ENCODE results near the gene PPP1R9A. TPM values are rescaled to one million over a fixed set of nuclear protein-coding genes. Genes with fewer than 3 reads are reported as not detected.

PPP1R9A gene
- under 1 TPM in 1 of 2 experiments, not detected in 1; 0.02 TPM for total RNA-seq
- polyA plus RNA-seq: not detected

GRCh38 chr7:94907026-94907810, at the start of gene PPP1R9A:
TSS of gene PPP1R9A (plus strand) at chr7:94907594. CDS start at chr7:94910114, 2,520 bp downstream.
- no peak for DNase-seq
- peaks cover 2 to 9% (median 4%) of the 10 kb centered on the region in 3 donors for H3K4me1 Mint-ChIP-seq
- no peak within 1 kb of the TSS for H3K27ac Mint-ChIP-seq
- Histone ChIP-seq H3K27ac (ENCODE audit: low read depth, low read length) (no peak within 1 kb of the TSS), H3K36me3 (ENCODE audit: insufficient read depth, low read length) (no peaks in the 10 kb centered on the region), H3K9me3 (ENCODE audit: low read length) (no peaks in the 10 kb centered on the region), H3K4me1 (ENCODE audit: insufficient read depth, low read length) (no peaks in the 10 kb centered on the region), H3K27me3 (ENCODE audit: insufficient read depth, low read length, poor library complexity, severe bottlenecking) (no peaks in the 10 kb centered on the region), H3K4me3 (ENCODE audit: low read length) (no peak within 1 kb of the TSS)
- H3K36me3 Mint-ChIP-seq: no peaks in the 10 kb centered on the region
- H3K27me3 Mint-ChIP-seq: peaks cover 30 to 48% of the 10 kb centered on the region in 2 donors
- CTCF ChIA-PET: no interaction called here
- peak within 1 kb of the TSS in 1 of 7 donors; percentile 34 for H3K4me3 Mint-ChIP-seq
- H3K9me3 Mint-ChIP-seq: peaks cover 0 to 3% (median 0%) of the 10 kb centered on the region in 5 donors
- POLR2A ChIA-PET: no interaction called here

- ChIA-PET CTCF (no interaction called here), POLR2A (no interaction called here)
- H3K36me3 ChIP-seq (ENCODE audit: insufficient read depth, low read length): no peaks in the 10 kb centered on the region
- H3K9me3 Mint-ChIP-seq: peaks cover 0 to 2% (median 0%) of the 10 kb centered on the region in 5 donors
- no peaks in the 10 kb centered on the region for H3K4me1 ChIP-seq (ENCODE audit: insufficient read depth, low read length)
- no peaks in the 10 kb centered on the region for H3K27me3 ChIP-seq (ENCODE audit: insufficient read depth, low read length, poor library complexity, severe bottlenecking)
- peaks cover 0 to 3% of the 10 kb centered on the region in 2 donors for H3K27me3 Mint-ChIP-seq
- no peak overlapping the region for H3K4me3 Mint-ChIP-seq
- no peak overlapping the region for H3K27ac ChIP-seq (ENCODE audit: low read depth, low read length)
- H3K4me3 ChIP-seq (ENCODE audit: low read length): no peak overlapping the region
- no peak overlapping the region for H3K27ac Mint-ChIP-seq
- no peak for DNase-seq
- H3K4me1 Mint-ChIP-seq: no peaks in the 10 kb centered on the region
- H3K36me3 Mint-ChIP-seq: no peaks in the 10 kb centered on the region
- H3K9me3 ChIP-seq (ENCODE audit: low read length): no peaks in the 10 kb centered on the region
Observed at GRCh38 chr7:94871132-94871531, 36.3 kb upstream of the PPP1R9A start.

- ChIA-PET POLR2A (no interaction called here), CTCF (no interaction called here)
- Mint-ChIP-seq H3K4me1 (no peaks in the 10 kb centered on the region), H3K36me3 (no peaks in the 10 kb centered on the region), H3K4me3 (no peak overlapping the region), H3K27me3 (peaks cover 0 to 3% of the 10 kb centered on the region in 2 donors), H3K9me3 (peaks cover 5 to 12% (median 8%) of the 10 kb centered on the region in 5 donors), H3K27ac (no peak overlapping the region)
- Histone ChIP-seq H3K9me3 (ENCODE audit: low read length) (no peaks in the 10 kb centered on the region), H3K27ac (ENCODE audit: low read depth, low read length) (no peak overlapping the region), H3K36me3 (ENCODE audit: insufficient read depth, low read length) (no peaks in the 10 kb centered on the region), H3K27me3 (ENCODE audit: insufficient read depth, low read length, poor library complexity, severe bottlenecking) (no peaks in the 10 kb centered on the region), H3K4me3 (ENCODE audit: low read length) (no peak overlapping the region), H3K4me1 (ENCODE audit: insufficient read depth, low read length) (no peaks in the 10 kb centered on the region)
- DNase-seq: no peak
Observed at GRCh38 chr7:94873239-94873638, 34.2 kb upstream of the PPP1R9A start.

- H3K9me3 ChIP-seq (ENCODE audit: low read length): no peaks in the 10 kb centered on the region
- H3K4me3 ChIP-seq (ENCODE audit: low read length): no peak overlapping the region
- CTCF ChIA-PET: no interaction called here
- H3K27ac Mint-ChIP-seq: peak overlapping the region in 1 of 8 donors; percentile 34
- no peaks in the 10 kb centered on the region for H3K4me1 ChIP-seq (ENCODE audit: insufficient read depth, low read length)
- H3K9me3 Mint-ChIP-seq: peaks cover 6 to 15% (median 12%) of the 10 kb centered on the region in 5 donors
- peaks cover 0 to 3% of the 10 kb centered on the region in 2 donors for H3K27me3 Mint-ChIP-seq
- no peak for DNase-seq
- H3K4me1 Mint-ChIP-seq: no peaks in the 10 kb centered on the region
- no peaks in the 10 kb centered on the region for H3K36me3 Mint-ChIP-seq
- no peak overlapping the region for H3K4me3 Mint-ChIP-seq
- no peak overlapping the region for H3K27ac ChIP-seq (ENCODE audit: low read depth, low read length)
- H3K36me3 ChIP-seq (ENCODE audit: insufficient read depth, low read length): no peaks in the 10 kb centered on the region
- H3K27me3 ChIP-seq (ENCODE audit: insufficient read depth, low read length, poor library complexity, severe bottlenecking): no peaks in the 10 kb centered on the region
- POLR2A ChIA-PET: no interaction called here
Observed at GRCh38 chr7:94874036-94874785, 33.2 kb upstream of the PPP1R9A start.

GRCh38 chr7:94875201-94875600, 32.2 kb upstream of the PPP1R9A start:
- Histone ChIP-seq H3K27ac (ENCODE audit: low read depth, low read length) (no peak overlapping the region), H3K4me1 (ENCODE audit: insufficient read depth, low read length) (no peaks in the 10 kb centered on the region), H3K9me3 (ENCODE audit: low read length) (no peaks in the 10 kb centered on the region), H3K4me3 (ENCODE audit: low read length) (no peak overlapping the region), H3K36me3 (ENCODE audit: insufficient read depth, low read length) (no peaks in the 10 kb centered on the region), H3K27me3 (ENCODE audit: insufficient read depth, low read length, poor library complexity, severe bottlenecking) (no peaks in the 10 kb centered on the region)
- ChIA-PET POLR2A (no interaction called here), CTCF (no interaction called here)
- no peaks in the 10 kb centered on the region for H3K36me3 Mint-ChIP-seq
- no peaks in the 10 kb centered on the region for H3K4me1 Mint-ChIP-seq
- no peak overlapping the region for H3K4me3 Mint-ChIP-seq
- H3K27me3 Mint-ChIP-seq: peaks cover 2 to 3% of the 10 kb centered on the region in 2 donors
- H3K9me3 Mint-ChIP-seq: peaks cover 7 to 16% (median 12%) of the 10 kb centered on the region in 5 donors
- no peak for DNase-seq
- no peak overlapping the region for H3K27ac Mint-ChIP-seq

GRCh38 chr7:94877731-94878670, 29.4 kb upstream of the PPP1R9A start:
- DNase-seq: no peak
- H3K4me1 ChIP-seq (ENCODE audit: insufficient read depth, low read length): no peaks in the 10 kb centered on the region
- H3K36me3 Mint-ChIP-seq: no peaks in the 10 kb centered on the region
- no peaks in the 10 kb centered on the region for H3K27me3 ChIP-seq (ENCODE audit: insufficient read depth, low read length, poor library complexity, severe bottlenecking)
- H3K27me3 Mint-ChIP-seq: peaks cover 2 to 3% of the 10 kb centered on the region in 2 donors
- no peaks in the 10 kb centered on the region for H3K4me1 Mint-ChIP-seq
- no peaks in the 10 kb centered on the region for H3K36me3 ChIP-seq (ENCODE audit: insufficient read depth, low read length)
- H3K27ac ChIP-seq (ENCODE audit: low read depth, low read length): no peak overlapping the region
- CTCF ChIA-PET: no interaction called here
- H3K4me3 ChIP-seq (ENCODE audit: low read length): no peak overlapping the region
- H3K9me3 Mint-ChIP-seq: peaks cover 7 to 16% (median 12%) of the 10 kb centered on the region in 5 donors
- POLR2A ChIA-PET: no interaction called here
- H3K4me3 Mint-ChIP-seq: no peak overlapping the region
- H3K9me3 ChIP-seq (ENCODE audit: low read length): no peaks in the 10 kb centered on the region
- H3K27ac Mint-ChIP-seq: no peak overlapping the region

- peaks cover 4 to 9% (median 6%) of the 10 kb centered on the region in 5 donors for H3K9me3 Mint-ChIP-seq
- no peaks in the 10 kb centered on the region for H3K9me3 ChIP-seq (ENCODE audit: low read length)
- no peaks in the 10 kb centered on the region for H3K36me3 Mint-ChIP-seq
- H3K27me3 Mint-ChIP-seq: peaks cover 5% of the 10 kb centered on the region in 2 donors
- H3K4me1 Mint-ChIP-seq: no peaks in the 10 kb centered on the region
- no peaks in the 10 kb centered on the region for H3K4me1 ChIP-seq (ENCODE audit: insufficient read depth, low read length)
- CTCF ChIA-PET: no interaction called here
- no peaks in the 10 kb centered on the region for H3K36me3 ChIP-seq (ENCODE audit: insufficient read depth, low read length)
- no peak overlapping the region for H3K27ac ChIP-seq (ENCODE audit: low read depth, low read length)
- H3K4me3 ChIP-seq (ENCODE audit: low read length): no peak overlapping the region
- H3K27ac Mint-ChIP-seq: no peak overlapping the region
- H3K27me3 ChIP-seq (ENCODE audit: insufficient read depth, low read length, poor library complexity, severe bottlenecking): no peaks in the 10 kb centered on the region
- POLR2A ChIA-PET: no interaction called here
- no peak for DNase-seq
- no peak overlapping the region for H3K4me3 Mint-ChIP-seq
Observed at GRCh38 chr7:94882891-94883290, 24.5 kb upstream of the PPP1R9A start.
